ENCODE data around the gene WDR81.

DNA sequence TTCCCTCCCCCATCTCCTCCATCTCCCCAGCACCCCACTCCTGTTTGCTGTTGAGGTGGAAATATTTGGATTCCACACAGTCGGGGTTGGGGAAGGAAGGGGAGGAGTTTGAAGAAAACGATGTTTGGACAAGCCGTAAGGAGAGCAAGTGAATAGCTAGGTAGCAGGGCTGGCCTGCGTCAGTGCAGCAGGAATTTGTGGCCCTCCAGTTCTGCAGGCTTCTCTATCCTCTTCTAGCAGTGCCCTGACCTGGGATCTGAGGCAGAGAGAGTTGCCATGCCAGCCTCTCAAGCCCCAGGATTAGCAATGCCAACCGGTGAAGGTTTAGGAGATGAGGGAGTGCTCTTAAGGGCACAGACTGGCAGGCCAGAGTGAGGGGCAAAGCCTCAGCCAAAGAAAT is 26.8 kb upstream of the WDR81 start:
- TF ChIP-seq, protein P1, sequence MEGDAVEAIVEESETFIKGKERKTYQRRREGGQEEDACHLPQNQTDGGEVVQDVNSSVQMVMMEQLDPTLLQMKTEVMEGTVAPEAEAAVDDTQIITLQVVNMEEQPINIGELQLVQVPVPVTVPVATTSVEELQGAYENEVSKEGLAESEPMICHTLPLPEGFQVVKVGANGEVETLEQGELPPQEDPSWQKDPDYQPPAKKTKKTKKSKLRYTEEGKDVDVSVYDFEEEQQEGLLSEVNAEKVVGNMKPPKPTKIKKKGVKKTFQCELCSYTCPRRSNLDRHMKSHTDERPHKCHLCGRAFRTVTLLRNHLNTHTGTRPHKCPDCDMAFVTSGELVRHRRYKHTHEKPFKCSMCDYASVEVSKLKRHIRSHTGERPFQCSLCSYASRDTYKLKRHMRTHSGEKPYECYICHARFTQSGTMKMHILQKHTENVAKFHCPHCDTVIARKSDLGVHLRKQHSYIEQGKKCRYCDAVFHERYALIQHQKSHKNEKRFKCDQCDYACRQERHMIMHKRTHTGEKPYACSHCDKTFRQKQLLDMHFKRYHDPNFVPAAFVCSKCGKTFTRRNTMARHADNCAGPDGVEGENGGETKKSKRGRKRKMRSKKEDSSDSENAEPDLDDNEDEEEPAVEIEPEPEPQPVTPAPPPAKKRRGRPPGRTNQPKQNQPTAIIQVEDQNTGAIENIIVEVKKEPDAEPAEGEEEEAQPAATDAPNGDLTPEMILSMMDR (IDR thresholded peaks at IDR 0.05; ENCODE audit: extremely low read depth in 1 of 2, insufficient read depth in 1 of 2, low read depth in 1 of 2, low read length in 2 of 2), result no peak
- TF ChIP-seq POLR2A (IDR thresholded peaks at IDR 0.05; ENCODE audit: low read depth, low read length), result no peak

All from endothelial cell of umbilical vein (primary cell).